GM13977 (cell line): ENCODE measurements around the gene OXTR.

Source experiments
- DNase-seq: peaks from one replicate; pipeline ENCODE4 v3.0.0; 2012; ENCODE audit warnings: low spot score
- CTCF ChIP-seq: IDR thresholded peaks from 2 replicates; pipeline ENCODE4 v1.5.1; 2012; ENCODE audit warnings: mild to moderate bottlenecking, control low read depth; ENCODE audit not compliant: insufficient read depth; ENCODE audit errors: extremely low read depth, missing control alignments
- in situ Hi-C: fragments of 300-500 bp; cut with MboI; formaldehyde crosslinking; loops from one replicate; pipeline ENCODE4 v1.12.0; 2022; ENCODE audit warnings: low sequenced_read_pairs, low pct_unique_long_range_greater_than_20kb, mixed read lengths, inconsistent platforms; ENCODE audit not compliant: unreplicated experiment

Gene OXTR

GRCh38 chr3:8757551-8758518 lies 11.6 kb downstream of the OXTR start:
- DNase-seq: no peak
- in situ Hi-C loops: no loop called here
- no peak for TF ChIP-seq CTCF

- TF ChIP-seq CTCF: no peak
- in situ Hi-C loops: no loop called here
- DNase-seq: no peak
Measured at GRCh38 chr3:8756671-8757070, 12.7 kb downstream of the OXTR start.

GRCh38 chr3:8755564-8756237 lies 13.7 kb downstream of the OXTR start:
- no peak for DNase-seq
- TF ChIP-seq CTCF: peak; percentile 20
- in situ Hi-C loops: no loop called here

- in situ Hi-C loops: no loop called here
- TF ChIP-seq CTCF: no peak
- DNase-seq: no peak
Measured at GRCh38 chr3:8755097-8755496, 14.3 kb downstream of the OXTR start.

GRCh38 chr3:8752832-8753231 lies 16.6 kb downstream of the OXTR start:
- in situ Hi-C loops: no loop called here
- TF ChIP-seq CTCF: no peak
- DNase-seq: no peak

GRCh38 chr3:8749316-8749715 lies 20.1 kb downstream of the OXTR start:
- DNase-seq: no peak
- no peak for TF ChIP-seq CTCF
- in situ Hi-C loops: no loop called here
